Measurements from ENCODE around the gene ETV1.

The ETV1 gene

DNA sequence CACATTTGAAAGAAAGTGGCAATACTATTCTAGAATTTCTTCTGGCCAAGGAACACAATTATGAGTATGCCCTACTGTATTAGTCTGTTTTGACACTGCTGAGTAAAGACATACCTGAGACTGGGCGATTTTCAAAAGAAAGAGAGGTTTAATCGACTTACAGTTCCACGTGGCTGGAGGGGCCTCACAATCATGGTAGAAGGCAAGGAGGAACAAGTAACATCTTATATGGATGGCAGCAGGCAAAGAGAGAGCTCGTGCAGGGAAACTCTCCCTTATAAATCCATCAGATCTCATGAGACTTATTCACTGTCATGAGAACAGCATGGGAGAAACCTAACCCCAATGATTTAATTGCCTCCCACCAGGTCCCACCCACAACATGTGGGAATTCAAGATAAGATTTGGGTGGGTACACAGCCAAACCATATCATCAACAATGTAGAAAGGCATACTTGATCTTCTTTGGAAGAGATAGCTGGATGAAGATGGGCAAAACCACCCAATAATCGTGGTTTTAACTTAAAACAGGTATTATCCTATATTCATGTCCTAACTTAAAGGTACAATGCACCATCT, 113.9 kb downstream of the ETV1 start:
- DNase-seq = no peak

DNA sequence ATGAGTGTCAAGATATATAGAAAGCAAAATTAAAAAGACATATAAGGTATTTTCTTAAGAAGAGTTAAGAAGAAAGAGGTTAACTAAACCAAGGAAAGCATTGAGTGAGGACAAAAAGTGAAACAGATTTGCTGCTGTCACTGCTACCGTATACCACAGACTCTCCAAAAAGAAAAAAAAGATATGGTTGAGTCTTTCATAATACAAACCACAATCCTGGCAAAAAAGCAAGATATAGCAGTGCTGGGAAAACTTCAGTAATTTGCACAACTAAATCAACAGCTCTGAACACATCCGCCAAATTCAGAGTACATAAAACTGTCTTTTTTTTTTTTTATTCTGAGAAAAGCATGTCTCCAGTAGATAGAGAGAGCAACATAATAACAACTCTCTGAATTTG, 114.7 kb downstream of the ETV1 start:
- DNase-seq = no peak

DNA sequence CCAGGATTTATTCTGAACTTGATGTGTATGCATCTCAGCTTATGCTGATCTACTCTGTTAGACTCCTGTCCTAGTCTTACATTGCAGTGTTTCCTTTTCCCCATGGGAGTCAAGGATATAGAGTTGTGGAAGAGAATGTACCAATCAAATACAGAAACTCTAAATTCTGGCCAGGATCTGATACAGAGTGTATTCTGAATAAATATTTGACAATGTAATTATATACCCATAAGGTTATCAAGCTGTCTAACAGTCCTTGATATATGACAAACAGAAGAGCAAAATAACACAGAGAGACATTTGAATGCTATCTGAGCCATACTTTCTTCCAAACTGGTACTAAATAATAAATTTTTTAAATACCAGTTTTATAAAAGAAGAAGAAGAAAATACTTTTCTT, 116.8 kb downstream of the ETV1 start:
- DNase-seq = no peak

DNA sequence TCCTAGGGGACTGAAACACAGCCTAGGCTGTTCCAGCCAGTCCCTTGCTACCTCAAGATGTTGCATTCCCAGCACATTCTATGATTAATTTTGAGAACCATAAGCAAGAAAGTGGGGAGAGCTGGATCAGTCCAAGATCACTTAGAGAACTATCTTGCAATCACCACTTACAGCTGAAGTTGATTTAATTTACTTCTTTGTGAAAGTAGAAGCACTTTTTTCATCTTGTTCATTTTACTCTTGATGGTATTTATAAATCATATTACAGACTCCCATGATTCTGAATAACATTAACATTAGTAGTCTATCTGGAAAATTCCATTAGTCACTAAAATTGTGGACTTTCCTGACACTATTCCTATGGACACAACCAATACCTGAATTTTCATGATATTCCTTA, 118.5 kb downstream of the ETV1 start:
- no peak for DNase-seq

DNA sequence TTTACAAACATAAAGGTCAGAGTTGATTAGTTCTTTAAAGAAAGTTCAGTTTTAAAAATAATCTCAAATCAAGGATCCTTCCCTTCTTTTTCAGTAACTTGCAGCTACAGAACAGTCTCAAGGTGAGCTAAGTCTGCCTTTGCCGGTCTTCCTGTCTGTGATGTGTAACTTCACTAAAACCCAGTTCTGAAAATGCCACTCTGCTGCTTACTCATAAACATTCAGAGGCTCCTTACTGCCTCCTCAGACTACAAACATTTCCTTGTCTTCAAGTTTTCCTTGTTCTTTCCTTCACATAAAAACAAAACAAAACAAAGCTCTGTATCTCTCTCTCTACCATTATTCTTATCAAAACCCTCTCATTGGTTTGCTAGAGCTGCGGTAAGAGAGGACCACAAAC, 128.7 kb downstream of the ETV1 start:
- DNase-seq = no peak

DNA sequence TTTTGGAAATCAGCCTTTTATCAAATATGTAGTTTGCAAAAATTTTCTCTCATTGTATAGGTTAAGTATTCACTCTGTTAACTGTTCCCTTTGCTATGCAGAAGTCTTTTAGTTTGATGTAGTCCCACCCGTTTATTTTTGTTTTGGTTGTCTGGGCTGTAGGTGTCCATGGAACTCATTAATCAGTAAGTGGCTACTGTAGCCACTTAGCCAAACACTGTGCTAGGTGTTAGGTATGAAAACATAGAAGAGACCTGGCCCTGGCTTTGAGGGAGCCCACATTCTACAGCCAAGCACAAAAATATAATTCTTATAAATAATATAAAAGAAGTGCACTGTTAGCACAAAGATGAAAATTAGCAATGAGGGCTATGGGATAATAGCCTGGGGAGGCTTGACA, 133.5 kb downstream of the ETV1 start:
- no peak for DNase-seq

DNA sequence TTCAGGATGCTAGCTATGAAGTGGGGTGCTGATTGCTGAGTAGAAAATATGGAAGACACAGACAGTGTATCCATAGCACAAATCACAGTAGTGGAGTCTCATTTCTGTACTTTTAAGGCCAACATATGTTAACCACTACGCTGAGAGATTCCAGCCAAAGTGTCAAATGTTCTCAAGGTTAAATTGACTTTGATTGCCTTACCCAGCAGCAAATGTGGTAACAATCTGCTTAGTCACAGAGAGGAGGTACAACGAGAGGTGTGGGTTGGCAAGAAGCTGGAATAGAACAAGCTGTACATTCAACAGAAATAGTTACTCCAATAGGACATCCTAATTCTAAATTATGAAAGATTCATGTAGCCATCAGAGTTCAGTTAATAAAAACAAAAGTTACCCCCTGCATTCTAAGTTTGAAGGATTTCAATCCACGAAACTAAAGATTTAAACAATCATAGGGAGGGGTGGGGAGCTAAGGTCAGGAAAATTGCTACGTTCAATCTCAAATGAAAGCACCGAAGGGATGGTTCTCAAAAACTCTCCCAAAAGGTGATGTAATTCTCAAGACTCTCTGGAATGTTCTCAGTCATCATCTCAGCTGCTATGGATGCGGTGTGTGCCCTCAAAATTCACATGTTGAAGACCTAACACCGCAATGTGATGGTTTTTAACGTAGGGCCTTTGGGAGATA, 137.0 kb downstream of the ETV1 start:
- no peak for DNase-seq

DNA sequence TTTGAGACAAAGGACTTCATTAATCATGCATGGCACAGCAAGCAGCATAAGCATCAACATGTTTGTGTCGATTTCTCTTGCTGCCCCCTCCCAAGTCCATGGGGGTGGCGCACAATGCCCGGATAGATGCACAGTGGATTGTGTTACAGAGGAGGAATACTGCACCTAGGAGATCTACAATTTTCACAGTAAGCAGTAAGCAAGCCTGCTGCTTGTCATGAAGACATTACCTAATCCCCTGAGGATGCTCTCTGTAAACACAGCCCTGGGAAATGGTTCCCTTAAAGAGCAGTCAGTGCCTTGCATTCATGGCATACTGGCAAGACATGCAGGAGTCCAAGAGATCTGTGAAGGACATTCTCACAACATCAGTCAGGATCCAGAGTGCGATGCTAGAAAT, 137.7 kb downstream of the ETV1 start:
- DNase-seq = no peak

DNA sequence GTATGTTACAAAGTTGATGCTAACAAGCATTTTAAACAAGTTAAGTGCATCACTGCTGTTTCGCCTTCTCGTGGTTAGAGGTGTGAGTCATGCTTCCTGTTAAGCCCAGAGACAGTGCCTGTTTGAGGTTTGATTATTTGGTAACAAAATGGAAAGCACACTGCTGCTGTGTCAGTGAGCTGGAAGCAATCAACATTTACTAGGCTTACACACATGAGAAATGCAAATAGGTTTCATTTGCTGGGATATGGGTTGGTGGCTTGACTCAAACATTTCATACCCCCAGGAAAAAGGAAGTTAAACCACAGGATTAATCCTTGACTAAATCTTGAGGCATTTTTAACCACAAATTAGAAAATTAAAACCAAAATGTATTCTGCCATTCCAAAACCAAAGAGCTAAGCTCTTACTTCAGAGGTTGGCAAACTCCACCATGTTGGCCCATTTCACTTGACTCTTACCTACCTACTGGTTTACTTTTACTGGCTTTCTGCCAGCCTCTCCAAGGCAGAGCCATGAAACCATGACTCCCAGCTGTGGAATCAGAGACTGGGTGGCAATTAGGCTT, 139.2 kb downstream of the ETV1 start:
- DNase-seq = no peak

DNA sequence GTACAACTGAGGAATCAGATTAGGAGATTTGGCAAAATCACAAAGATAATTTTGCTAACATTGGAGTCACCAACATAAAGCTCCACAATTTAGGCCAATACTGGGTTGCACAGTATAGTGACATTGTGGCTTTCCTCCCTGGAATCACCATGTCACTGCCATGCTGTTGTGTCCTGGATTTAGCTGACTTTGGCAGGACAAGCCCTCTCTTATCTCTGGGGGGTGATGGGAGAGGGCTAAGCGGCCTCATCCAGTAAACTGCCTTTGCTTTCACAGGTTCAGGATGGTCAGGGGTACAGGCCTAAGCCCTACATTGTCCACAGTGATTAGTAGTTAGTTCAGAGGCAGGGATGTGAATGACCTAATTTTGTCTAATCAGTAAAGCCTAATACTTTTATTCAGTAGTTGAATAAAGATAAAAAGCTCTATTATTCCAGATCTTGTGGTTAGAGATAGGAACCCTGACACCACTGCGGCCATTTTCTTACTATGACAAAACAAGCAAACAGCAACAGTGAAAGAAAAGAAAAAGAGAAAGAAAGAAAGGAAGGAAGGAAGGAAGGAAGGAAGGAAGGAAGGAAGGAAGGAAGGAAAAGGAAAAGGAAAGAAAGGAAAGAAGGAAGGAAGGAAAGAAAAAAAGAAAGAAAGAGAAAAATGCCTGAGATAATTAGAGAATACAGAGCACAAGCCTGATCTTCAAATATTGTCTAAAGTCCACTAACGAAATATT, 140.1 kb downstream of the ETV1 start:
- no peak for DNase-seq

DNA sequence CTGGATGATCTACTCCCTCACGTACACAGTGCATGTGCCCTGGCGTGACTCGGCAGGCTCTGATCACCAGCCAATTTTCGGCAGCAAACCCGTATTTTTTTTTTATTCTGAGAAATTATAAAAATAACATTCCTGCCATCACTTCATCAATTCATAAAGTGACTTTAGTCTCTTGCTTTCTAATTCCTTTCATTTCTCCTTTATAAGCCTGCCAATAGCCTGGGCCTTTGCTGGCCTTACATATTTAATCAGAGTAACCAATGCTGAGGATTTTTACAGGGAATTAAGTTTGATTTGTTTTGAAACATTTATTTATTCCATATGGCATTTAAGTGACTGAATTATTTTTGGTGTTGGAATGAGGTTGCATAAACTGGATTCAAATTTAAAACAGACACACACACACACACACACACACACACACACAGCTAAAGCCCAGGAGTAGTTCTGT, 140.8 kb downstream of the ETV1 start:
- DNase-seq = no peak

DNA sequence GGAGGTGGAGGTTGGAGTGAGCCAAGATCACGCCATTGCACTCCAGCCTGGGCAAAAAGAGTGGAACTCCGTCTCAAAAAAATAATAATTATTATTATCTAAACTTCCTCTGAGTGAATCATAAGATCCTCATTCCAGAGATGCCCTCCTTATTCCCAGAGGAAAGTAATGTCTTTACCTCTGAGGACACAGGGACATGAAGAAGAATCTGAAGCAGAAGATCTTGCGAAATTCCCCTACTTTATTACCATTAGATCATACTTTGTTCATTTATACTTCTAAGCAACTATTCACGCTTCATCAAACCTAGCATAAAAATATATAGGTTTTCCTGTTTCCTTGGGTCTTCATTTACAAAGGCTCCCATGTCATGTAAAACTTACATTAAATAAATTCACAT, 143.1 kb downstream of the ETV1 start:
- DNase-seq = no peak

DNA sequence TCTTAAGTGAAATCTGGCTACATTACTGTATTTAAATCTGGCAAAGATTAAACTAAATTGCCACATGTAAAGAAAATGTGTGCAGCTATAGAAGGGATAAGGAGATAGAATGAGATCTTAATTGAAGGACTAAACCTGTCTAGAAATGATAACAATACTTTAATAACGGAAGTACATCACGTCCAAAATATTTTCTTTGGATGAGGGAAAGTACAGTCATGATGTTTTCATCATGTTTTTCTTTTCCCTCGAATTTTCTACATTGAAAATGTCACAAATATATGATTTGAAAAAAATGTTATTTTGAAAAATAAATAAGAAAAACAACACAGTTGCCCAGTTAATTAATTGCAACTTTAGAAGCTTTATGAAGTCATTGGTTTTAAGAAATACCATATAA, 143.9 kb downstream of the ETV1 start:
- DNase-seq = no peak

DNA sequence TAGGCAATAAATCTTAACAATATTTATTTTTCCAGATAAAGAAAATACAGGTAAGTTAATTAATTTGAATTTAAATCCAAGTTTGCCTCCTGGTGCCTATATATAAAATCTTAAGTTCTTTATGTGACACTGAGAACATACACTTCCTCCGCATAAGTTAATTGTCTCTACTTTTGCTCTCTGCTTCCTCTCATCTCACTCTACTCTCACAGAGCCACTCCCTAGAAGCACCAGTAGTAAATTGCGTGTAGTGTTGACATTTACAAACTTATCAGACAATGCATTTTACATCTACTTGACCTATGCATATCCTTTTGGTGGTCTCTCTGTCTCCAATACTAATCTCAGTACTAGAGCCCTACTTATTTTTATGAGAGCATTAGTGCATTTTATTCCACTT, 144.5 kb downstream of the ETV1 start:
- DNase-seq = no peak

DNA sequence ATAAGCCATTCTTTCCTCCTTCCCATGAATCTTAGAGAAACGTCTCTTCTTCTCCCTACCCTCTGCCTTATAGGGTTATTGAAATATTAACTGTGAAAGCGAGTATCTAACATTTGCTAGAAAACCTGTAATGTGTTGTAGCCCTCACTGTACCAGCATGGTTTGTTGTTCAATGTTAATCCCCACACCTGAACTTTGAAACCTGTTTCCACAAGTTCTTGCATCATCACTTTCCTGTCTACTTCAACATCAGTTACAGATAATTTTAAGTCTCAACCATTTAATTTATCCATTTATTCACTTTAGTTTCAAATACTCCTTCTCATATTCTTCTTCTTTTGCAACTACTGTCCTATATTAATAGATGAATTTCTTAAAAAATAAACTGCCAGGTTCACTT, 148.2 kb downstream of the ETV1 start:
- no peak for DNase-seq

All from DMS79 (cell line).